Measurements from ENCODE around the gene IGSF6. TPM values are rescaled to one million over a fixed set of nuclear protein-coding genes. Genes with fewer than 3 reads are reported as not detected.

IGSF6 gene
- total and polyA plus RNA-seq, 2 of the 4 experiments (the other 2 are of a cell fraction) = not detected

GRCh38 chr16:21689107-21689506 lies 36.7 kb upstream of the IGSF6 start:
- Histone ChIP-seq H3K23ac (ENCODE audit: low read depth, low read length) (no peak overlapping the region), H2BK20ac (ENCODE audit: low read depth, low read length) (no peak overlapping the region), H4K8ac (ENCODE audit: low read depth in 2 of 2, low read length in 2 of 2) (no peak overlapping the region), H4K91ac (ENCODE audit: insufficient read depth, low read depth, low read length) (no peak overlapping the region), H3K9ac (ENCODE audit: low read depth, low read length) (no peak overlapping the region), H3K56ac (ENCODE audit: extremely low read depth, insufficient read depth, low read length) (no peak overlapping the region), H3K4ac (ENCODE audit: low read depth, low read length) (no peak overlapping the region), H3K9me1 (ENCODE audit: insufficient read depth, low read length) (no peaks in the 10 kb centered on the region), H2AK9ac (replicated peaks; ENCODE audit: low read depth, low read length, poor library complexity) (no peak overlapping the region), H3K27ac (ENCODE audit: insufficient read depth, low read length) (no peak overlapping the region), H2BK15ac (ENCODE audit: low read depth, low read length) (no peak overlapping the region), H3K14ac (replicated peaks; ENCODE audit: low read depth, low read length) (no peak overlapping the region), H3K36me3 (ENCODE audit: control insufficient read depth, insufficient read depth, low read length) (no peaks in the 10 kb centered on the region), H2AK5ac (ENCODE audit: low read depth, low read length) (no peak overlapping the region), H3K27me3 (ENCODE audit: control insufficient read depth, insufficient read depth, low read length) (no peaks in the 10 kb centered on the region; the same call in 1 of the 2 replicates), H3K4me1 (ENCODE audit: control insufficient read depth, insufficient read depth, low read length) (no peaks in the 10 kb centered on the region), H2BK120ac (ENCODE audit: low read depth, low read length) (no peak overlapping the region), H3K4me2 (ENCODE audit: low read depth, low read length) (no peak overlapping the region), H2AFZ (replicated peaks; ENCODE audit: low read length, poor library complexity) (no peak overlapping the region), H3K9me3 (ENCODE audit: control insufficient read depth, insufficient read depth, low read length) (0 out of 2 replicates have a peak, but pooled peaks cover 2% of the 10 kb centered on the region), H3K4me3 (ENCODE audit: insufficient read depth, low read depth, low read length) (no peak overlapping the region), H4K5ac (ENCODE audit: low read depth, low read length) (no peak overlapping the region), H3K79me1 (ENCODE audit: low read depth in 1 of 2, low read length in 2 of 2) (no peaks in the 10 kb centered on the region), H2BK5ac (ENCODE audit: low read depth, low read length, poor library complexity, severe bottlenecking) (no peak overlapping the region), H4K20me1 (ENCODE audit: insufficient read depth, low read length) (no peaks in the 10 kb centered on the region), H3K18ac (ENCODE audit: low read depth, low read length) (no peak overlapping the region)
- intact Hi-C loops (cut with micrococcal nuclease) = no loop called here
- ChIA-PET POLR2A (ENCODE audit: unreplicated experiment) (no interaction called here), CTCF (no interaction called here)
- ATAC-seq (ENCODE audit: low read depth) (no peak), DNase-seq (no peak)
- BruUV-seq (replicated peaks) = no TSS peak
- TF ChIP-seq MAZ (IDR thresholded peaks at IDR 0.05; ENCODE audit: borderline replicate concordance, low read depth, low read length) = no peak
- TF ChIP-seq CHD1 (IDR thresholded peaks at IDR 0.05; ENCODE audit: low read depth, low read length) = no peak
- TF ChIP-seq MAFK (IDR thresholded peaks at IDR 0.05; ENCODE audit: low read depth, low read length) = peak; percentile 55
- dilution Hi-C loops (cut with HindIII; ENCODE audit: low sequenced_read_pairs, unreplicated experiment) = no loop called here
- in situ Hi-C loops (cut with MboI; ENCODE audit: low sequenced_read_pairs) = no loop called here
- no CpG with 5 or more reads among the region's 4 CpGs for WGBS, 2 experiments (ENCODE audit: extremely low coverage in 2 of 2, insufficient read length in 1 of 2)

All from IMR-90 (cell line).